ENCODE measurements around the gene BCAS1. TPM values are rescaled to one million over a fixed set of nuclear protein-coding genes. Genes with fewer than 3 reads are reported as not detected.

The BCAS1 gene
- total RNA-seq, 3 donors from 2014 or later: 39.4 to 191 (median 101) TPM

DNA sequence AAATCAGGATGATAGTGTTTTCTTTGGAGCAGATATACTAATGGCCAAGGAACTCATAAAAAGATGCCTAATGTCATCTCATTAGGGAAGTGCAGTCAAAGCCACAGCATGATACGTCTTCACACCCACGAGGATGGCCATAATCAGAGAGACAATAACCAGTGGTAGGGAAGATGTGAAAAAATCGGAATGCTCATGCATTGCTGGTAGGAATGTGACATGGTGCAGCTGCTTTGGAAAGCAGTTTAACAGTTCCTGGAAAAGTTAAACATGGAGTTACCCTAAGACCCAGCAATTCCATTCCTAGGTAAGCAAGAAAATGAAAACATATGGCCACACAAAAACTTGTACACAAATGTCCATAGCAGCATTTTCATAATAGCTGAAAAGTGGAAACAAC is 29.9 kb downstream of the BCAS1 start:
- Histone ChIP-seq H3K9me3 (no peaks in the 10 kb centered on the region), H3K36me3 (ENCODE audit: low read depth) (no peaks in the 10 kb centered on the region), H3K4me1 (ENCODE audit: low read depth) (no peaks in the 10 kb centered on the region), H3K4me3 (no peak overlapping the region)
- ATAC-seq (no peak), DNase-seq (no peak)
- TF ChIP-seq, protein P1, sequence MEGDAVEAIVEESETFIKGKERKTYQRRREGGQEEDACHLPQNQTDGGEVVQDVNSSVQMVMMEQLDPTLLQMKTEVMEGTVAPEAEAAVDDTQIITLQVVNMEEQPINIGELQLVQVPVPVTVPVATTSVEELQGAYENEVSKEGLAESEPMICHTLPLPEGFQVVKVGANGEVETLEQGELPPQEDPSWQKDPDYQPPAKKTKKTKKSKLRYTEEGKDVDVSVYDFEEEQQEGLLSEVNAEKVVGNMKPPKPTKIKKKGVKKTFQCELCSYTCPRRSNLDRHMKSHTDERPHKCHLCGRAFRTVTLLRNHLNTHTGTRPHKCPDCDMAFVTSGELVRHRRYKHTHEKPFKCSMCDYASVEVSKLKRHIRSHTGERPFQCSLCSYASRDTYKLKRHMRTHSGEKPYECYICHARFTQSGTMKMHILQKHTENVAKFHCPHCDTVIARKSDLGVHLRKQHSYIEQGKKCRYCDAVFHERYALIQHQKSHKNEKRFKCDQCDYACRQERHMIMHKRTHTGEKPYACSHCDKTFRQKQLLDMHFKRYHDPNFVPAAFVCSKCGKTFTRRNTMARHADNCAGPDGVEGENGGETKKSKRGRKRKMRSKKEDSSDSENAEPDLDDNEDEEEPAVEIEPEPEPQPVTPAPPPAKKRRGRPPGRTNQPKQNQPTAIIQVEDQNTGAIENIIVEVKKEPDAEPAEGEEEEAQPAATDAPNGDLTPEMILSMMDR (IDR thresholded peaks at IDR 0.05): no peak
- intact Hi-C loops (cut with DNase I, micrococcal nuclease): no loop called here

DNA sequence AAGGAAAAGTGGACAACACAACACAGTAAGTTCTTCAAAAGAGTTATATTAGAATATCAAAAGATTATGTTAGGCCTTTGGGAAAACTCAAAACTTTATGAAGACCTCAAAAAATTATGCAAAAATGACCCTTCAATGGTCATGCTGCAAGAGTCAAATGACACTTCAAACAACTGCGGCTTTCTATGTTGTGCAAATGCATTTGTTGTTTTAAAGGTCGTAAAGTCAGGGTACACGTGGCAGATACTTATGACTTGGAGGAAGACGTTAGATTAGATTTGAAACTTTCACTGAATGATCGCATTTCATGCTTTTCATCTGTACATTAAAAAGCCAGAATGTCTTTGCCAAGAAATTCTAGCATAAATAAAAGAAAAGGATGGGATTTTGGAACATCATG is 31.4 kb downstream of the BCAS1 start:
- H3K4me1 ChIP-seq (ENCODE audit: low read depth): no peaks in the 10 kb centered on the region
- no peak overlapping the region for H3K4me3 ChIP-seq
- no peak for DNase-seq
- no peak for ATAC-seq
- TF ChIP-seq, protein P1 (IDR thresholded peaks at IDR 0.05): no peak
- no peaks in the 10 kb centered on the region for H3K9me3 ChIP-seq
- intact Hi-C loops (cut with DNase I, micrococcal nuclease): no loop called here
- H3K36me3 ChIP-seq (ENCODE audit: low read depth): no peaks in the 10 kb centered on the region

DNA sequence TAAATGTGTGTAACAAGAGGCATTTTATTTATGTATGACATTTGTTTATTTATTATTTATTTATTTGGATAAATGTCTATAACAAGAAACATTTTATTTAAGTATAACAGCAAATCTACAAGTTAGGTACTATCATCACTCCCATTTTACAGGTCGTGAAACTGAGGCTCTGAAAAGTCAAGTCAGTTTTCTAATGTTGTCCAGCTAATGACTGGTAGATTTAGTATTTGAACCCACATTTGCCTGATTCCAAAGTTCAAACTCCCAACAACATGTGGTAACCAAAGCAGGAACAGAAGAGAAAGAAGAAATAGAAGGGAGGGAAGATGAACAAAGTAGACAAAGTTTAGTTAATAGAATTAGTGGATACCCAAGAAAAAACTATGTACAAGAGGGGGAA is 32.9 kb downstream of the BCAS1 start:
- no peaks in the 10 kb centered on the region for H3K4me1 ChIP-seq (ENCODE audit: low read depth)
- no peak for ATAC-seq
- H3K4me3 ChIP-seq: no peak overlapping the region
- H3K9me3 ChIP-seq: no peaks in the 10 kb centered on the region
- no peaks in the 10 kb centered on the region for H3K36me3 ChIP-seq (ENCODE audit: low read depth)
- TF ChIP-seq, protein P1 (IDR thresholded peaks at IDR 0.05): no peak
- intact Hi-C loops (cut with DNase I, micrococcal nuclease): no loop called here
- DNase-seq: no peak

DNA sequence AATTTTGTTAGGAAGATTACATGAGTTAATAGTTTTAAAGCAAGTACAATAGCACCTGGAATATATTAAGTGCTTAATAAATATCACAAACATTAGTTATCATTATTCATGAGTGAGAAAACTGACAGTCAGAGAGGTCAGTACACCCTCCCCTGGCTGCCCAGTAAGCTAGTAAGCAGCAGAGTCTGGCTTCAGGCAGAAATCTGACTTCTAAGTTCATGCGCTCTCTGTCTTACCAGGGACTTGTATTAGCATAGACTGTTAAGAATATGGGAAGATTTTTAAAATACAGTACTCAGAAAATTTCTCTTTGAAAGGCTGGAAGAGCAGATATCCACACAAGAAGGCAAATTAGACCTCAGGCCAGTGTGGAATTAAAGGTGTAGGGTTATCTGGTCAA is 40.8 kb downstream of the BCAS1 start:
- no peaks in the 10 kb centered on the region for H3K9me3 ChIP-seq
- no peaks in the 10 kb centered on the region for H3K4me1 ChIP-seq (ENCODE audit: low read depth)
- no peak overlapping the region for H3K4me3 ChIP-seq
- TF ChIP-seq, protein P1 (IDR thresholded peaks at IDR 0.05): no peak
- no peak for ATAC-seq
- no peaks in the 10 kb centered on the region for H3K36me3 ChIP-seq (ENCODE audit: low read depth)
- intact Hi-C loops (cut with DNase I, micrococcal nuclease): no loop called here
- DNase-seq: no peak

DNA sequence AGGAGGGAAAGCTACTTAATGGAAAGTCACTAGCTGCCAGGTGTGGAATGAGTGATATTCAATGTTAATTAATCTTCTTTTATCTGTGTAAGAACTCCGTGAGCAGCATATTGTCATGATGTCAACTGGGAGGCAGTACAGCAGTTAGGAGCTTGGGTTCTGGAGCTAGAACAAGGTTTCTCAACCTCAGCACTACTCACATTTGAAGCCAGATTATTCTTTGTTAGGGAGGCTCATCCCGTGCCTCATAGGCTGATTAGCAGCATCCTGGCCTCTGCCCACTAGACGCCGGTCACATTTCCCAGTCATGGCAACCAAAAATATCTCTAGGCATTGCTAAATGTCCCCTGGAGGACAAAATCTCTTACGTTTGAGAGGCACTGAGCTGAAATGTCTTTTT is 41.2 kb downstream of the BCAS1 start:
- H3K9me3 ChIP-seq: no peaks in the 10 kb centered on the region
- ATAC-seq (no peak), DNase-seq (no peak)
- TF ChIP-seq, protein P1 (IDR thresholded peaks at IDR 0.05): no peak
- intact Hi-C loops (cut with DNase I, micrococcal nuclease): no loop called here
- H3K4me3 ChIP-seq: no peak overlapping the region
- H3K4me1 ChIP-seq (ENCODE audit: low read depth): no peaks in the 10 kb centered on the region
- no peaks in the 10 kb centered on the region for H3K36me3 ChIP-seq (ENCODE audit: low read depth)
